Measurements from ENCODE around the gene TEX264.

TEX264 gene

GRCh38 chr3:51702156-51702555, 31.1 kb downstream of the TEX264 start:
- DNase-seq, result no peak

- DNase-seq, result no peak
Measured at GRCh38 chr3:51703068-51703760, 32.2 kb downstream of the TEX264 start.

DNA sequence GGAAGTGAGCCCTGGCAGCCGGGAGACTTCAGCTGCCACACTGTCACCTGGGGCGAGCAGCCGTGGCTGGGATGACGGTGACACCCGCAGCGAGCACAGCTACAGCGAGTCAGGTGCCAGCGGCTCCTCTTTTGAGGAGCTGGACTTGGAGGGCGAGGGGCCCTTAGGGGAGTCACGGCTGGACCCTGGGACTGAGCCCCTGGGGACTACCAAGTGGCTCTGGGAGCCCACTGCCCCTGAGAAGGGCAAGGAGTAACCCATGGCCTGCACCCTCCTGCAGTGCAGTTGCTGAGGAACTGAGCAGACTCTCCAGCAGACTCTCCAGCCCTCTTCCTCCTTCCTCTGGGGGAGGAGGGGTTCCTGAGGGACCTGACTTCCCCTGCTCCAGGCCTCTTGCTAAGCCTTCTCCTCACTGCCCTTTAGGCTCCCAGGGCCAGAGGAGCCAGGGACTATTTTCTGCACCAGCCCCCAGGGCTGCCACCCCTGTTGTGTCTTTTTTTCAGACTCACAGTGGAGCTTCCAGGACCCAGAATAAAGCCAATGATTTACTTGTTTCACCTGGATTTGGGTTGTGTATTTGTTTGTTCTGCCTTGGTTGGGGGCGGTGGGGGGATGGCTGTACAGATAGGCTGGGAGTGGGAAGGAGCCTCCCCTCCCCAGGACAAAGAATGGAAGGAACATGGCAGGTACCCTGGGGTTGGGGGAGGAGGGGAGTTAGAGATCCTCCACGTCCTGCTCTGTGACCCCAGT, 32.9 kb downstream of the TEX264 start:
- DNase-seq, result no peak

DNA sequence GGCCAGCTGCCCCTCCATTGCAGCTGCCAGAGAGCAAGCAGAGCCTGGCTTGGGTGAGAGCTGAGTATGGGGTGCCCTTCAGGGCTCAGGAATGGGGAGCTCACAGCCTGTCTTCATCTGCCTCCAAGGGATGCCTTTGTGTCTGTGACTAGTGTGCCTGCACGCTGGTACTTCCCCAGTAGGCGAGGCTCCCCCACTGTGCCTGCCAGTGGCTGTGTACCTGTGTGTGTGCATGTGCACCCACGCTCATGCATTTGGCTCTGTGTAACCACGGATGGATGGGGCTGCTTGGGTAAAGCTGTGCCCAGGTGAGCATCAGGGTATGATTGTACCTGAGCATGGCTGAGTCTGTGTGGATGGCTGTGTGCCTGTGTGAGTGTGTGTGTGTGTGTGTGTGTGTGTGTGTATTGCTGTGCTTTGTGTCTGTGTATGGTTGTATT, 33.5 kb downstream of the TEX264 start:
- no peak for DNase-seq

DNA sequence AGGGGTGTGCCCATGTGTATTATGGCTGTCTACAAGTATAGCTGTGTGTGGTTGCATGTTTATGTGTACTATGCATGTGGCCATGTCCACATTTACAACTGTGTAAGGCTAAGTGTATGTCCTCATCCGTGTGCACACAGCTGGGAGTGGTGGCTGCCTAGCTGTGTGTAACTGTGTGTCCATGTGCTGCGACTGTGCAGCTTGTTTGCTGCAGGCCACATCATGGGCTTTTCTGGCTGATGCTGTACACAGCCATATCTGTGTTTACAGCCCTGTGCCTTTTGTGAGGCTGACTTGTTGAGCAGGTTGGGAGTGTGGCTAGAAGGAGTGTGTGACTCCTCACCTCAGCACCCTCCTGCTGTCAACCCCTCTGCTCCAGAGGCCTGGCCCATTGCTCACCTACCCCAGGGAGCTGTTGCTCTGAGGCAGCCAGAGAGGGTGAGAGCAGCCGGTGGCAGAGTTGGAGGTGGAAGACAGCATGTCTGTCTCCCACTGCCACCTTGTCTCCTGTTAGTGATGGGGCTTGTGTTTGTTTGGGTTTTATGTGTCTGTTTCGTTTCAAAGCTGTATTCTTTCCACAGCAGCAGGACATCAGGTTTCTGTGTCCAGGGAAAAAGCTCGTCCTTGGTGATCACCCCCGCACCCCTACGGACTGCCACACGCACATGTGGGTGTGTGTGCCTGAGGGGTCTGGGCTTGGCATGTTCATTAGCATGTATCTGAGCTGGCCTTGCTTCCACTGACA, 34.4 kb downstream of the TEX264 start:
- DNase-seq, result no peak

- DNase-seq, result no peak
Measured at GRCh38 chr3:51706021-51706485, 35.0 kb downstream of the TEX264 start.

DNA sequence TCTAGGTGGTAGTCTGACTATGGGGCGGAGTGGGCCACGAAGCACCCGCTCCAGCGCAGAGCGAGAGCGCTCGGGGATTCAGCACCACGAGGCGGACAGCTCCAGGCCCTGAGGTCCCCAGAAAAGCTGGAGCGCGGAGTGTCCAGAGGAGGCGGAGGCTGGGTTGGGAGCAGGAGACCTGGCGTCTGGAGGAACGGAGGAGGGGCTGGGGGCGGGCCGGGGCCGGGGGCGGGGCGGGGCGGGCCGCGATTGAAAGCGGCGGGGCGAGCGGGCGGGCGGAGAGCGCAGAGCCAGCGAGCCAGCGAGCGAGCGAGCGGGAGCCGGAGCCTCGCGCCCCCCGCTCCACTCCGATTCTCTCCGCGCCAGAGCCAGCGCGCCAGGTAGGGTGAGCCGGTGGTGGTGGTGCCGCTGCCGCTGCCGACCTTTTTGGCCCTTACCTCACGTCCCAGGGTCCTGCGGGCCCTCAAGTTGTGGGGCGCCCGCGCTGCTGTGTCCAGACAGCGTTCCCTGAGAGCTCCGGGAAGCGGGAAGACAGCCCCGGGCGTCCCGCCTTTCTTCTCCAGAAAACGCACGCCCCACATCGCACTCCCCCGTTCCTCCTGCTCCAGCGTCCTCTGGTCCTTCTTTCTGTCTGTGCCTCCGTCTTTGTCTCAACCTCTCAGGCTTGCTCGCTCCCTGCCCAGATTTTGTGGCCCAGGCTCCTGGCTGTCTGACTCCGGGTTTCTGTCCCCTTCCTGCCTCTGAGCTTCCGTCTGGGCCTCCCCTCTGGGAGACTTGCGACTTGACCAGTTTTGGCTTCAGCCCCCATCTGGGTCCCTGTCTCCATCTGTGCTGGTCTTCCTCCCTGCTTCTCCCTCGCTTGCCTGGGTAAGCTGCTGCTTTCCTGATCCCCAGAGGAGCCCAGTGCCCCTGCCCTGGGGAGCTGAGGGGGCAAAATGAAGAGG, 36.0 kb downstream of the TEX264 start, which contains the start of gene GRM2:
TSS of gene GRM2 (plus strand) at position 281 of the 944 bp plus-strand sequence. CDS start 1,916 bp downstream, outside the sequence.
- DNase-seq, result no peak

DNA sequence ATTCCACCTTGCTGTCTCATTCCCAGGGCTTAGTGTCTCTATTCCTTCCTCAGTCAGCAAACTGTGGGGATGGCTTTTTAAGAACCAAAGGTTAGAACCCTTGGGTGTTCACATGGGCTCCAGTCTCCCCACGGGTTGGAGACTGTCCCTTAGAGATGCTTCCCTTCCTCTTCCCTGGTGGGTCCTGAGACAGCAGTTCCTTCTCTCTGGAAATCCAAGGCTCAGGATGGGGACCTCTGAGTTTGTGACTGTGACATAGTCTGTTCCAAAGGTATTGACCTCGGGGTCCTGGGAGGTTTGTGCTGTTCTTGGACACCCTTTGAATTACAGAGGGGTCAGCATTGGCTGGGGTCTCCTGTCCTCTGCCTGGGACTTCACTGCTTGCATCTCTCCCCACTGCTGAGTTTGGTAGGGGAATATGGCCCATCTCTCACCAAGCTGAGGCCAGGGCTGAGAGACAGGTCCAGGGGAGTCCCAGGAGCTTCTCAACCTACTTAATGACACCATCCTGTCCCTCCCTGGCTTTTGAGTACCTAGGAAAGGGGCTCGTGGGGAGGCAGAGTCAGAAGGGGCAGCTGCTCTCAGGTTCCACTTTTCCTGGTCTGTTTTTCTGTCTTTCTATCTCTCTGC, 37.3 kb downstream of the TEX264 start:
- no peak for DNase-seq

- DNase-seq, result no peak
Measured at GRCh38 chr3:51709004-51709420, 38.0 kb downstream of the TEX264 start.

- no peak for DNase-seq
Measured at GRCh38 chr3:51709675-51710074, 38.6 kb downstream of the TEX264 start.

GRCh38 chr3:51710631-51711351, 39.7 kb downstream of the TEX264 start:
- DNase-seq, result no peak

DNA sequence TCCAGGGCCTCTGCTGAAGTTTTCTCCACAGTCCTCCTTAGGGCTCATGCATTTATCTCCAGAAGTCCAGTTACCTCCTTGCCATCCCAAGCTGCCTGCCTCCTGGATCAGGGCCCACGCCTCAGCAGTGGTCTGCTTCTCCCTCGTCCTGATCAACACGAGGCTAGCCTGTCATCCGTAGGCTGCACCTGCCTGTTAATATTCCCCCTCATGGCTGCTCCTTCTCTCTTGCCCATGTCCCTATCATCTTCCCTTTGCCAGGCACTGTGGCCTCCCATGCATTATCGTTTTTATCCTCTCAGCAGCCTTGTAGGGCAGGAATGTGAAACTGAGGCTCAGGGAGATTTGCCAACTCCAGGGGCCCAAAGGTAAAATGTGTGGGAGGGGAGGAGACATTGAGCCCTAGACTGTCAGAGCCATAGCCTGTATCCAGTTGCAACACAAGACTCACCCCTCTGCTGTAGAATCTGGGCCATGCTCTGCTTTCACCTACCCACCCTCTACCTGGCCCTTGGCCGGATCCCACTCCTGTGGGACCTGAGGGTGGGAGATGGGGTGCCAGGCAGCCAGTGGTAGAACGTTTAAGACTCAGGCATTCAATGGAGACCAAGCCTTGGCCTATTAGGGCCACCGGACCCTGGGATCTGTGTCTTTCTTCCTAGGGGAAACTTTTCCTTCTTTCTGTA, 40.4 kb downstream of the TEX264 start:
- DNase-seq, result no peak

- DNase-seq, result no peak
Measured at GRCh38 chr3:51712038-51712420, 41.0 kb downstream of the TEX264 start.

GRCh38 chr3:51712511-51712931, 41.5 kb downstream of the TEX264 start:
- DNase-seq, result no peak

- no peak for DNase-seq
Measured at GRCh38 chr3:51712963-51713362, 41.9 kb downstream of the TEX264 start.

DNA sequence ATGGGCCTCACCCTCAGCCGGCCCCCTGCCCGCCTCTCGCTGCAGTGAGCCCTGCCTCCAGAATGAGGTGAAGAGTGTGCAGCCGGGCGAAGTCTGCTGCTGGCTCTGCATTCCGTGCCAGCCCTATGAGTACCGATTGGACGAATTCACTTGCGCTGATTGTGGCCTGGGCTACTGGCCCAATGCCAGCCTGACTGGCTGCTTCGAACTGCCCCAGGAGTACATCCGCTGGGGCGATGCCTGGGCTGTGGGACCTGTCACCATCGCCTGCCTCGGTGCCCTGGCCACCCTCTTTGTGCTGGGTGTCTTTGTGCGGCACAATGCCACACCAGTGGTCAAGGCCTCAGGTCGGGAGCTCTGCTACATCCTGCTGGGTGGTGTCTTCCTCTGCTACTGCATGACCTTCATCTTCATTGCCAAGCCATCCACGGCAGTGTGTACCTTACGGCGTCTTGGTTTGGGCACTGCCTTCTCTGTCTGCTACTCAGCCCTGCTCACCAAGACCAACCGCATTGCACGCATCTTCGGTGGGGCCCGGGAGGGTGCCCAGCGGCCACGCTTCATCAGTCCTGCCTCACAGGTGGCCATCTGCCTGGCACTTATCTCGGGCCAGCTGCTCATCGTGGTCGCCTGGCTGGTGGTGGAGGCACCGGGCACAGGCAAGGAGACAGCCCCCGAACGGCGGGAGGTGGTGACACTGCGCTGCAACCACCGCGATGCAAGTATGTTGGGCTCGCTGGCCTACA, 44.4 kb downstream of the TEX264 start:
- DNase-seq, result no peak

DNA sequence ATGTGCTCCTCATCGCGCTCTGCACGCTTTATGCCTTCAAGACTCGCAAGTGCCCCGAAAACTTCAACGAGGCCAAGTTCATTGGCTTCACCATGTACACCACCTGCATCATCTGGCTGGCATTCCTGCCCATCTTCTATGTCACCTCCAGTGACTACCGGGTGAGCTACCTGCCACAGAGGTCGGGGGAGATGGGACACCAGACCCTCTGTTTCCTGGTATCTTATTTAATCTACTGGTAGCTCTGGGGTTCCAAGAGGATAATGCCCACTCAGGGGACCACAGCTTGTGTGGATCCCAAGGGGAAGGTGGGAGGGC, 44.9 kb downstream of the TEX264 start:
- no peak for DNase-seq

- no peak for DNase-seq
Measured at GRCh38 chr3:51716805-51717204, 45.8 kb downstream of the TEX264 start.

- no peak for DNase-seq
Measured at GRCh38 chr3:51717446-51717845, 46.4 kb downstream of the TEX264 start.

DNA sequence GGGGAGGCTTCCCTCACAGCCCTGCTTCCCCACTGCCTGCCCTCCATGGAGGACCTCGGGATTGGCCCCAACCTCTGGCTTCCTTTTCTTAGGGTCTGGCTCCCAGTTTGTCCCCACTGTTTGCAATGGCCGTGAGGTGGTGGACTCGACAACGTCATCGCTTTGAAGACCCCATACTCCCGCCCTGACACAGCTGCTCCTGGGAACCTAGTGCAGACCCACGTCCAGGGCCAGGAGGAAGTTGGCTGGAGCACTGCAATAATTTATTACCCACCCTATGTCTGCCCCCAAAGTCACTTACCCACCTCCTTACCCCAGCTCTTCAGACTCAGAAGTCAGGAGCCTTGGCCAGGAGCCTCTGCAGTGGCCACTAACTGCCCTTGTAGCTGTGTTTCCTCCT, 46.9 kb downstream of the TEX264 start:
- DNase-seq, result no peak

All from GF-D8 (cell line).